ENCODE measurements around the gene A3GALT2. TPM values are rescaled to one million over a fixed set of nuclear protein-coding genes. Genes with fewer than 3 reads are reported as not detected.

A3GALT2 gene
- polyA plus RNA-seq, 1 experiment, result not detected

- POLR2A ChIA-PET, result no interaction called here
- Histone ChIP-seq H3K27me3 (ENCODE audit: control insufficient read depth, insufficient read depth, low read length) (no peaks in the 10 kb centered on the region), H3K36me3 (ENCODE audit: control insufficient read depth, insufficient read depth, low read length) (peaks cover 9% of the 10 kb centered on the region), H3K4me3 (ENCODE audit: low read depth, low read length) (no peak overlapping the region)
- CTCF ChIA-PET, result interaction anchor here (1.2 to 1.7 kb wide), 4 partner anchors 13 to 364 kb away, joined by 3 to 4 read pairs (median 4); no protein-coding TSS in a partner anchor
- DNase-seq (ENCODE audit: low read depth), result no peak
- TF ChIP-seq CTCF (IDR thresholded peaks at IDR 0.05; ENCODE audit: insufficient read depth, low read depth, low read length), result no peak
Measured at GRCh38 chr1:33268927-33269610, 51.8 kb downstream of the A3GALT2 start.

GRCh38 chr1:33268457-33268856 is 52.4 kb downstream of the A3GALT2 start:
- Histone ChIP-seq H3K27me3 (ENCODE audit: control insufficient read depth, insufficient read depth, low read length) (no peaks in the 10 kb centered on the region), H3K36me3 (ENCODE audit: control insufficient read depth, insufficient read depth, low read length) (peaks cover 9% of the 10 kb centered on the region), H3K4me3 (ENCODE audit: low read depth, low read length) (no peak overlapping the region)
- no peak for TF ChIP-seq CTCF (IDR thresholded peaks at IDR 0.05; ENCODE audit: insufficient read depth, low read depth, low read length)
- ChIA-PET CTCF (interaction anchor here (1.2 to 1.7 kb wide), 4 partner anchors 10 to 365 kb away, joined by 3 to 4 read pairs (median 3); no protein-coding TSS in a partner anchor), POLR2A (no interaction called here)
- no peak for DNase-seq (ENCODE audit: low read depth)

GRCh38 chr1:33267468-33268205 is 53.3 kb downstream of the A3GALT2 start:
- ChIA-PET CTCF (interaction anchor here (1.2 to 1.7 kb wide), 4 partner anchors 11 to 365 kb away, joined by 3 to 4 read pairs (median 3); no protein-coding TSS in a partner anchor), POLR2A (no interaction called here)
- H3K27me3 ChIP-seq (ENCODE audit: control insufficient read depth, insufficient read depth, low read length), result no peaks in the 10 kb centered on the region
- H3K36me3 ChIP-seq (ENCODE audit: control insufficient read depth, insufficient read depth, low read length), result peaks cover 11% of the 10 kb centered on the region
- no peak overlapping the region for H3K4me3 ChIP-seq (ENCODE audit: low read depth, low read length)
- DNase-seq (ENCODE audit: low read depth), result no peak
- no peak for TF ChIP-seq CTCF (IDR thresholded peaks at IDR 0.05; ENCODE audit: insufficient read depth, low read depth, low read length)

- POLR2A ChIA-PET, result no interaction called here
Measured at GRCh38 chr1:33266766-33267165, 54.1 kb downstream of the A3GALT2 start.

More at GRCh38 chr1:33266766-33267165, 54.1 kb downstream of the A3GALT2 start:
- H3K36me3 ChIP-seq (ENCODE audit: control insufficient read depth, insufficient read depth, low read length), result peaks cover 11% of the 10 kb centered on the region
- TF ChIP-seq CTCF (IDR thresholded peaks at IDR 0.05; ENCODE audit: insufficient read depth, low read depth, low read length), result no peak
- H3K27me3 ChIP-seq (ENCODE audit: control insufficient read depth, insufficient read depth, low read length), result no peaks in the 10 kb centered on the region
- CTCF ChIA-PET, result no interaction called here
- no peak overlapping the region for H3K4me3 ChIP-seq (ENCODE audit: low read depth, low read length)
- DNase-seq (ENCODE audit: low read depth), result no peak
